Fibroblast of lung (primary cell): ENCODE data around the gene RIT2. TPM values are rescaled to one million over a fixed set of nuclear protein-coding genes. Genes with fewer than 3 reads are reported as not detected.

ENCODE experiments used
- DNase-seq, 2 donors: peaks; one replicate each; pipeline versions ENCODE4 v3.0.0 to v3.0.0-alpha.2; 2010; ENCODE audit warnings: low read depth in 2 of 2
- H2AFZ ChIP-seq: 2 replicates; pipeline ENCODE4 v1.5.1; 2012; ENCODE audit warnings: low read length, control low read depth, inconsistent platforms
- H3K27ac ChIP-seq: 2 replicates; pipeline ENCODE4 v1.5.1; 2011; ENCODE audit warnings: low read length, control low read depth; ENCODE audit not compliant: insufficient read depth
- H3K27me3 ChIP-seq: 2 replicates; pipeline ENCODE4 v1.5.1; 2011; ENCODE audit warnings: mild to moderate bottlenecking, low read length; ENCODE audit not compliant: control insufficient read depth, insufficient read depth
- H3K36me3 ChIP-seq: 2 replicates; pipeline ENCODE4 v1.5.1; 2011; ENCODE audit warnings: low read length; ENCODE audit not compliant: control insufficient read depth, insufficient read depth
- H3K4me1 ChIP-seq: 2 replicates; pipeline ENCODE4 v1.5.1; 2011; ENCODE audit warnings: low read length; ENCODE audit not compliant: control insufficient read depth, insufficient read depth; ENCODE audit errors: extremely low read depth
- H3K4me2 ChIP-seq: 2 replicates; pipeline ENCODE4 v1.5.1; 2011; ENCODE audit warnings: low read length, control low read depth; ENCODE audit not compliant: insufficient read depth; ENCODE audit errors: extremely low read depth
- H3K4me3 ChIP-seq, 4 experiments: fragments of 200-600 bp in 1 of 4; sonication (generic) in 1 of 4; replicated peaks in 1 of 4; 2 replicates each; pipeline ENCODE4 v1.5.1; 2011 to 2016; ENCODE audit warnings: low read length in 4 of 4, low read depth in 3 of 4, mild to moderate bottlenecking in 3 of 4, control low read depth in 2 of 4, inconsistent platforms in 1 of 4, mixed read lengths in 1 of 4; ENCODE audit not compliant: insufficient read depth in 1 of 4; ENCODE audit errors: control extremely low read depth in 1 of 4
- H3K79me2 ChIP-seq: 2 replicates; pipeline ENCODE4 v1.5.1; 2012; ENCODE audit warnings: mild to moderate bottlenecking, low read length, inconsistent platforms; ENCODE audit not compliant: control insufficient read depth, insufficient read depth
- H3K9ac ChIP-seq: 2 replicates; pipeline ENCODE4 v1.5.1; 2011; ENCODE audit warnings: mild to moderate bottlenecking, low read length, control low read depth; ENCODE audit not compliant: insufficient read depth
- H3K9me3 ChIP-seq: 2 replicates; pipeline ENCODE4 v1.5.1; 2012; ENCODE audit warnings: low read depth, low read length; ENCODE audit not compliant: control insufficient read depth, insufficient read depth
- H4K20me1 ChIP-seq: 2 replicates; pipeline ENCODE4 v1.5.1; 2011; ENCODE audit warnings: low read length; ENCODE audit not compliant: control insufficient read depth, insufficient read depth; ENCODE audit errors: extremely low read depth
- CTCF ChIP-seq, 2 donors: IDR thresholded peaks in 1 of 2; conservative IDR thresholded peaks in 1 of 2; 1 replicate in 1 of 2; 2 replicates in 1 of 2; pipeline ENCODE4 v1.5.1; 2011 to 2012; ENCODE audit warnings: low read length in 2 of 2, control low read depth in 1 of 2, inconsistent platforms in 1 of 2, low read depth in 1 of 2, mild to moderate bottlenecking in 1 of 2
- EZH2 ChIP-seq: IDR thresholded peaks from 2 replicates; pipeline ENCODE4 v1.5.1; 2012; ENCODE audit warnings: low read length, control low read depth, mild to moderate bottlenecking; ENCODE audit errors: missing control alignments
- polyA plus RNA-seq, 2 donors: library from polyadenylated mRNA; depleted of rRNA in 1 of 2; stranded (reverse) in 1 of 2; unstranded in 1 of 2; fragments of >200 nt; gene quantifications; 2 replicates each; pipeline ENCODE4 v1.2.1, GENCODE V29; 2011 to 2012; ENCODE audit warnings: missing spikeins in 1 of 2
- total RNA-seq: library from RNA; depleted of rRNA; stranded (reverse); fragments of >200 nt; gene quantifications from 2 replicates; pipeline ENCODE4 v1.2.1, GENCODE V29; 2014

RIT2 gene
- total and polyA plus RNA-seq, 2 donors (not counting 1 experiment from before 2014, with no cell fraction given), result not detected

DNA sequence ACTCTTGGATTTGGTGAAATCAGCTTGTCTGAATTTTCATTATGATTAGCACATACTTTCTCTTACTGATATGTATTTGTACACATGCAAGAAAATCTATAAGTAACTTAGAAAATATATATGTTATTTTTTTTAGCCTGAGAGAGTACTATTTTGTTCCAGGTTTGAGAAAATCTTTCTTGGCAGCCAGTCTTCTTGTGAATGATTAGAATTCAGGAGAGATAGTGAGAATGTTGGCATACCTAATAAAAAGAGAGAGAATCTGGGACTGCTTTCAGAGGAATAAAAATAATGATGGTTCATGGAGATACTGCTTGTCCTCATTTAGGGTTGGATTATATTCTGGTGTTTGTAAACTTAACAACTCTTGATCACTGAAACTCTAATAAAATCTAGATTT lies 44.4 kb upstream of the RIT2 start:
- H3K9ac ChIP-seq, result no peak overlapping the region
- H3K4me2 ChIP-seq, result no peak overlapping the region
- DNase-seq, result no peak
- no peaks in the 10 kb centered on the region for H3K36me3 ChIP-seq
- H2AFZ ChIP-seq, result no peak overlapping the region
- H3K9me3 ChIP-seq, result no peaks in the 10 kb centered on the region
- TF ChIP-seq CTCF (conservative IDR thresholded peaks at IDR 0.05 in 1 of 2, IDR thresholded peaks at IDR 0.05 in 1 of 2; ENCODE audit: low read depth in 1 of 2, low read length in 2 of 2) (no peak), EZH2 (no peak)
- H3K27ac ChIP-seq, result no peak overlapping the region
- H4K20me1 ChIP-seq, result no peaks in the 10 kb centered on the region
- no peaks in the 10 kb centered on the region for H3K4me1 ChIP-seq
- no peak overlapping the region for H3K4me3 ChIP-seq
- no peaks in the 10 kb centered on the region for H3K27me3 ChIP-seq
- no peaks in the 10 kb centered on the region for H3K79me2 ChIP-seq

- no peak overlapping the region for H3K9ac ChIP-seq
- no peak overlapping the region for H3K4me2 ChIP-seq
- TF ChIP-seq EZH2 (no peak), CTCF (conservative IDR thresholded peaks at IDR 0.05 in 1 of 2, IDR thresholded peaks at IDR 0.05 in 1 of 2; ENCODE audit: low read depth in 1 of 2, low read length in 2 of 2) (no peak)
- H3K79me2 ChIP-seq, result no peaks in the 10 kb centered on the region
- H4K20me1 ChIP-seq, result no peaks in the 10 kb centered on the region
- no peaks in the 10 kb centered on the region for H3K27me3 ChIP-seq
- H3K9me3 ChIP-seq, result no peaks in the 10 kb centered on the region
- H2AFZ ChIP-seq, result no peak overlapping the region
- peak; percentile 66 to 90 for DNase-seq
- H3K4me3 ChIP-seq, result no peak overlapping the region
- H3K4me1 ChIP-seq, result no peaks in the 10 kb centered on the region
- H3K27ac ChIP-seq, result no peak overlapping the region
- H3K36me3 ChIP-seq, result no peaks in the 10 kb centered on the region
Measured at GRCh38 chr18:43159086-43159770, 43.7 kb upstream of the RIT2 start.

- Histone ChIP-seq H3K9me3 (no peaks in the 10 kb centered on the region), H3K9ac (no peak overlapping the region), H4K20me1 (no peaks in the 10 kb centered on the region), H3K27me3 (no peaks in the 10 kb centered on the region), H3K27ac (no peak overlapping the region), H3K4me3 (no peak overlapping the region), H3K36me3 (no peaks in the 10 kb centered on the region), H3K4me1 (no peaks in the 10 kb centered on the region), H3K4me2 (no peak overlapping the region), H2AFZ (no peak overlapping the region), H3K79me2 (no peaks in the 10 kb centered on the region)
- TF ChIP-seq CTCF (conservative IDR thresholded peaks at IDR 0.05 in 1 of 2, IDR thresholded peaks at IDR 0.05 in 1 of 2; ENCODE audit: low read depth in 1 of 2, low read length in 2 of 2) (no peak), EZH2 (no peak)
- no peak for DNase-seq
Measured at GRCh38 chr18:43158381-43158780, 42.9 kb upstream of the RIT2 start.
